HepG2 (cell line): ENCODE data around the gene ACER3. TPM values are rescaled to one million over a fixed set of nuclear protein-coding genes. Genes with fewer than 3 reads are reported as not detected.
A peak's percentile ranks its signal among the peaks of the same experiment; 100 is the strongest.

Source experiments
- AKAP8 ChIP-seq: sonication (generic); formaldehyde crosslinking; IDR thresholded peaks from 2 replicates; pipeline ENCODE4 v1.5.1; 2020; ENCODE audit warnings: mild to moderate bottlenecking, missing genetic modification reagents
- ASH2L ChIP-seq: fragments of 300-600, 200-600 bp; sonication (generic); IDR thresholded peaks from 2 replicates; pipeline ENCODE4 v1.7.0; 2017; ENCODE audit warnings: low read depth, mild to moderate bottlenecking, moderate library complexity, mixed read lengths, low read length; ENCODE audit not compliant: insufficient read length
- ELF3 ChIP-seq: IDR thresholded peaks from 2 replicates; pipeline ENCODE4 v1.6.1; 2016; ENCODE audit warnings: missing genetic modification reagents, missing compliant biosample characterization
- HDAC1 ChIP-seq: sonication (generic); formaldehyde crosslinking; IDR thresholded peaks from 2 replicates; pipeline ENCODE4 v1.5.1; 2020; ENCODE audit warnings: mild to moderate bottlenecking, missing genetic modification reagents
- KMT2B ChIP-seq: IDR thresholded peaks from 2 replicates; pipeline ENCODE4 v1.6.1; 2016; ENCODE audit warnings: missing genetic modification reagents, missing compliant biosample characterization
- MAFF ChIP-seq: IDR thresholded peaks from 2 replicates; pipeline ENCODE4 v1.6.1; 2011; ENCODE audit warnings: low read depth, low read length, improper control_type of control experiment
- MATR3 ChIP-seq: sonication (generic); formaldehyde crosslinking; IDR thresholded peaks from 2 replicates; pipeline ENCODE4 v1.4.0; 2020; ENCODE audit warnings: missing genetic modification reagents
- NCOR1 ChIP-seq: fragments of 200-600 bp; sonication (generic); IDR thresholded peaks from 2 replicates; pipeline ENCODE4 v1.7.0; 2017; ENCODE audit warnings: antibody characterized with exemption, low read length, borderline replicate concordance
- NR2C2 ChIP-seq: sonication (generic); formaldehyde crosslinking; IDR thresholded peaks from 2 replicates; pipeline ENCODE4 v1.4.0; 2020; ENCODE audit warnings: missing genetic modification reagents, mild to moderate bottlenecking, moderate library complexity, borderline replicate concordance
- NRL ChIP-seq: sonication (generic); formaldehyde crosslinking; IDR thresholded peaks from 2 replicates; pipeline ENCODE4 v1.5.0; 2020; ENCODE audit warnings: missing genetic modification reagents, mild to moderate bottlenecking, moderate library complexity, borderline replicate concordance
- ZFY ChIP-seq: sonication (generic); formaldehyde crosslinking; IDR thresholded peaks from 2 replicates; pipeline ENCODE4 v1.4.0; 2020; ENCODE audit warnings: missing genetic modification reagents
- ZFYVE20 ChIP-seq: sonication (generic); formaldehyde crosslinking; IDR thresholded peaks from 2 replicates; pipeline ENCODE4 v1.8.0; 2023; ENCODE audit warnings: low read depth, mild to moderate bottlenecking, moderate library complexity, missing genetic modification reagents, borderline replicate concordance
- ZMAT5 ChIP-seq: sonication (generic); formaldehyde crosslinking; IDR thresholded peaks from 2 replicates; pipeline ENCODE4 v1.5.0; 2020; ENCODE audit warnings: mild to moderate bottlenecking, low read depth, missing genetic modification reagents, borderline replicate concordance
- ZNF530 ChIP-seq: sonication (generic); formaldehyde crosslinking; IDR thresholded peaks from 2 replicates; pipeline ENCODE4 v1.5.0; 2020; ENCODE audit warnings: low read depth, mild to moderate bottlenecking, missing genetic modification reagents
- polyA plus RNA-seq, 8 experiments: library from polyadenylated mRNA; depleted of rRNA in 3 of 8; stranded (reverse) in 7 of 8; unstranded in 1 of 8; fragments of >200 nt; fragmentation: Illumina TruSeq in 4 of 8; extraction: Trizol in 4 of 8; gene quantifications; 2 replicates each; pipeline versions ENCODE4 v1.2.1 to v1.2.3, GENCODE V29; 2011 to 2016; ENCODE audit warnings: low read depth in 4 of 8, missing spikeins in 1 of 8, mixed read lengths in 1 of 8; ENCODE audit not compliant: insufficient read depth in 1 of 8
- total RNA-seq, 5 experiments: library from RNA; depleted of rRNA; stranded (reverse); fragments of >200 nt; fragmentation: Illumina TruSeq; extraction: Trizol; gene quantifications; 2 replicates each; pipeline ENCODE4 v1.2.3, GENCODE V29; 2016; ENCODE audit warnings: low read depth in 1 of 5
- TF ChIP-seq, protein P1 (sequence below): sonication (generic); formaldehyde crosslinking; IDR thresholded peaks from 2 replicates; pipeline ENCODE4 v1.4.0; 2020; ENCODE audit warnings: missing genetic modification reagents
- TF ChIP-seq, protein P2 (sequence below): sonication (generic); formaldehyde crosslinking; conservative IDR thresholded peaks from 2 replicates; pipeline ENCODE4 v1.4.0; 2020; ENCODE audit warnings: mild to moderate bottlenecking, missing genetic modification reagents, moderate library complexity
- TF ChIP-seq, protein P3 (sequence below): sonication (generic); formaldehyde crosslinking; IDR thresholded peaks from 2 replicates; pipeline ENCODE4 v1.4.0; 2020; ENCODE audit warnings: mild to moderate bottlenecking, missing genetic modification reagents

ACER3 gene
- total and polyA plus RNA-seq, 2 of the 13 experiments (the other 11 are each of a cell fraction or from before 2014, with no cell fraction given), result 6.0 to 9.8 TPM

GRCh38 chr11:76860539-76861475 is at the start of gene ACER3 (continued):
- TF ChIP-seq, protein P1, sequence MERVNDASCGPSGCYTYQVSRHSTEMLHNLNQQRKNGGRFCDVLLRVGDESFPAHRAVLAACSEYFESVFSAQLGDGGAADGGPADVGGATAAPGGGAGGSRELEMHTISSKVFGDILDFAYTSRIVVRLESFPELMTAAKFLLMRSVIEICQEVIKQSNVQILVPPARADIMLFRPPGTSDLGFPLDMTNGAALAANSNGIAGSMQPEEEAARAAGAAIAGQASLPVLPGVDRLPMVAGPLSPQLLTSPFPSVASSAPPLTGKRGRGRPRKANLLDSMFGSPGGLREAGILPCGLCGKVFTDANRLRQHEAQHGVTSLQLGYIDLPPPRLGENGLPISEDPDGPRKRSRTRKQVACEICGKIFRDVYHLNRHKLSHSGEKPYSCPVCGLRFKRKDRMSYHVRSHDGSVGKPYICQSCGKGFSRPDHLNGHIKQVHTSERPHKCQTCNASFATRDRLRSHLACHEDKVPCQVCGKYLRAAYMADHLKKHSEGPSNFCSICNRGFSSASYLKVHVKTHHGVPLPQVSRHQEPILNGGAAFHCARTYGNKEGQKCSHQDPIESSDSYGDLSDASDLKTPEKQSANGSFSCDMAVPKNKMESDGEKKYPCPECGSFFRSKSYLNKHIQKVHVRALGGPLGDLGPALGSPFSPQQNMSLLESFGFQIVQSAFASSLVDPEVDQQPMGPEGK, result 0 out of 2 replicates have a peak, but pooled peaks have one; percentile 6
- TF ChIP-seq ZFY (CRISPR knock-in tag), result peak; percentile 93
- peak; percentile 54; the same call in 1 of the 2 replicates for TF ChIP-seq HDAC1 (CRISPR knock-in tag)
- peak; percentile 43; the same call in 1 of the 2 replicates for TF ChIP-seq ELF3 (CRISPR knock-in tag)
- TF ChIP-seq ZNF530 (CRISPR knock-in tag), result no peak
- TF ChIP-seq, protein P2, sequence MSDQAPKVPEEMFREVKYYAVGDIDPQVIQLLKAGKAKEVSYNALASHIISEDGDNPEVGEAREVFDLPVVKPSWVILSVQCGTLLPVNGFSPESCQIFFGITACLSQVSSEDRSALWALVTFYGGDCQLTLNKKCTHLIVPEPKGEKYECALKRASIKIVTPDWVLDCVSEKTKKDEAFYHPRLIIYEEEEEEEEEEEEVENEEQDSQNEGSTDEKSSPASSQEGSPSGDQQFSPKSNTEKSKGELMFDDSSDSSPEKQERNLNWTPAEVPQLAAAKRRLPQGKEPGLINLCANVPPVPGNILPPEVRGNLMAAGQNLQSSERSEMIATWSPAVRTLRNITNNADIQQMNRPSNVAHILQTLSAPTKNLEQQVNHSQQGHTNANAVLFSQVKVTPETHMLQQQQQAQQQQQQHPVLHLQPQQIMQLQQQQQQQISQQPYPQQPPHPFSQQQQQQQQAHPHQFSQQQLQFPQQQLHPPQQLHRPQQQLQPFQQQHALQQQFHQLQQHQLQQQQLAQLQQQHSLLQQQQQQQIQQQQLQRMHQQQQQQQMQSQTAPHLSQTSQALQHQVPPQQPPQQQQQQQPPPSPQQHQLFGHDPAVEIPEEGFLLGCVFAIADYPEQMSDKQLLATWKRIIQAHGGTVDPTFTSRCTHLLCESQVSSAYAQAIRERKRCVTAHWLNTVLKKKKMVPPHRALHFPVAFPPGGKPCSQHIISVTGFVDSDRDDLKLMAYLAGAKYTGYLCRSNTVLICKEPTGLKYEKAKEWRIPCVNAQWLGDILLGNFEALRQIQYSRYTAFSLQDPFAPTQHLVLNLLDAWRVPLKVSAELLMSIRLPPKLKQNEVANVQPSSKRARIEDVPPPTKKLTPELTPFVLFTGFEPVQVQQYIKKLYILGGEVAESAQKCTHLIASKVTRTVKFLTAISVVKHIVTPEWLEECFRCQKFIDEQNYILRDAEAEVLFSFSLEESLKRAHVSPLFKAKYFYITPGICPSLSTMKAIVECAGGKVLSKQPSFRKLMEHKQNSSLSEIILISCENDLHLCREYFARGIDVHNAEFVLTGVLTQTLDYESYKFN, result 0 out of 2 replicates have a peak, but pooled peaks have one; percentile 8
- peak; percentile 47; the same call in 1 of the 2 replicates for TF ChIP-seq KMT2B (CRISPR knock-in tag)
- TF ChIP-seq ZFYVE20 (CRISPR knock-in tag), result 0 out of 2 replicates have a peak, but pooled peaks have one; percentile 40
- no peak for TF ChIP-seq NCOR1
- TF ChIP-seq NR2C2 (CRISPR knock-in tag), result peak; percentile 64
- TF ChIP-seq ASH2L, result peak; percentile 68
- TF ChIP-seq, protein P3, sequence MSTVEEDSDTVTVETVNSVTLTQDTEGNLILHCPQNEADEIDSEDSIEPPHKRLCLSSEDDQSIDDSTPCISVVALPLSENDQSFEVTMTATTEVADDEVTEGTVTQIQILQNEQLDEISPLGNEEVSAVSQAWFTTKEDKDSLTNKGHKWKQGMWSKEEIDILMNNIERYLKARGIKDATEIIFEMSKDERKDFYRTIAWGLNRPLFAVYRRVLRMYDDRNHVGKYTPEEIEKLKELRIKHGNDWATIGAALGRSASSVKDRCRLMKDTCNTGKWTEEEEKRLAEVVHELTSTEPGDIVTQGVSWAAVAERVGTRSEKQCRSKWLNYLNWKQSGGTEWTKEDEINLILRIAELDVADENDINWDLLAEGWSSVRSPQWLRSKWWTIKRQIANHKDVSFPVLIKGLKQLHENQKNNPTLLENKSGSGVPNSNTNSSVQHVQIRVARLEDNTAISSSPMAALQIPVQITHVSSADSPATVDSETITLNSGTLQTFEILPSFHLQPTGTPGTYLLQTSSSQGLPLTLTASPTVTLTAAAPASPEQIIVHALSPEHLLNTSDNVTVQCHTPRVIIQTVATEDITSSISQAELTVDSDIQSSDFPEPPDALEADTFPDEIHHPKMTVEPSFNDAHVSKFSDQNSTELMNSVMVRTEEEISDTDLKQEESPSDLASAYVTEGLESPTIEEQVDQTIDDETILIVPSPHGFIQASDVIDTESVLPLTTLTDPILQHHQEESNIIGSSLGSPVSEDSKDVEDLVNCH (CRISPR knock-in tag), result no peak
- TF ChIP-seq MATR3 (CRISPR knock-in tag), result no peak
- no peak for TF ChIP-seq MAFF
- TF ChIP-seq AKAP8 (CRISPR knock-in tag), result peak; percentile 70
- TF ChIP-seq NRL (CRISPR knock-in tag), result 0 out of 2 replicates have a peak, but pooled peaks have one; percentile 40
- no peak for TF ChIP-seq ZMAT5 (CRISPR knock-in tag)
